Endothelial cell of umbilical vein (primary cell): ENCODE data around the gene CDK17. TPM values are rescaled to one million over a fixed set of nuclear protein-coding genes. Genes with fewer than 3 reads are reported as not detected.

ENCODE experiments used
- BruUV-seq: library from RNA; stranded (reverse); fragments of 400-500 nt; replicated peaks from 2 replicates; lab custom pipeline; 2021; lab: Mats Ljungman, UMichigan
- CTCF ChIA-PET: fragments of 300-600, 350-600 bp; sonication (Branson Sonifier 250); formaldehyde crosslinking; loops from one replicate; lab custom pipeline; 2021; ENCODE audit warnings: antibody characterized with exemption, inconsistent platforms; lab: Charles Lee
- POLR2A ChIA-PET: fragments of 300-600, 350-600 bp; sonication (Branson Sonifier 250); formaldehyde crosslinking; loops from one replicate; lab custom pipeline; 2021; ENCODE audit warnings: antibody characterized with exemption, inconsistent platforms; lab: Charles Lee
- DNase-seq: peaks from one replicate; pipeline ENCODE4 v3.0.0-alpha.2; 2011; ENCODE audit warnings: low read depth, low spot score
- FAIRE-seq: peaks from 2 replicates; lab custom pipeline; 2011; peaks lifted over from hg19 to GRCh38; lab: Jason Lieb, UNC
- H2AFZ ChIP-seq: 2 replicates; pipeline ENCODE4 v1.6.0; 2012; ENCODE audit warnings: low read depth, low read length, control low read depth, inconsistent platforms
- H3K27ac ChIP-seq: 2 replicates; pipeline ENCODE4 v1.5.1; 2011; ENCODE audit warnings: low read depth, mild to moderate bottlenecking, control low read depth, low read length, moderate library complexity; ENCODE audit not compliant: insufficient read depth
- H3K27me3 ChIP-seq, 2 experiments: 2 replicates each; pipeline versions ENCODE4 v1.6.0 to v1.6.1; 2011; ENCODE audit warnings: low read length in 2 of 2, mixed read lengths in 1 of 2; ENCODE audit not compliant: control insufficient read depth in 2 of 2, insufficient read depth in 2 of 2
- H3K36me3 ChIP-seq, 2 experiments: 2 replicates in 1 of 2; 3 replicates in 1 of 2; pipeline ENCODE4 v1.5.1; 2011; ENCODE audit warnings: low read length in 2 of 2, mild to moderate bottlenecking in 1 of 2, moderate library complexity in 1 of 2; ENCODE audit not compliant: control insufficient read depth in 2 of 2, insufficient read depth in 2 of 2; ENCODE audit errors: extremely low read depth in 1 of 2
- H3K4me1 ChIP-seq: 3 replicates; pipeline ENCODE4 v1.5.1; 2011; ENCODE audit warnings: mild to moderate bottlenecking, low read length; ENCODE audit not compliant: control insufficient read depth, insufficient read depth; ENCODE audit errors: extremely low read depth
- H3K4me2 ChIP-seq: 2 replicates; pipeline ENCODE4 v1.6.1; 2011; ENCODE audit warnings: low read length, control low read depth, mixed read lengths; ENCODE audit not compliant: insufficient read depth
- H3K4me3 ChIP-seq, 3 experiments: fragments of 200-600 bp in 1 of 3; sonication (generic), shearing (Covaris generic) in 1 of 3; replicated peaks in 1 of 3; 2 replicates each; pipeline ENCODE4 v1.5.1; 2011 to 2016; ENCODE audit warnings: control low read depth in 3 of 3, low read length in 3 of 3, mild to moderate bottlenecking in 2 of 3, inconsistent platforms in 1 of 3, low read depth in 1 of 3, moderate library complexity in 1 of 3; ENCODE audit not compliant: insufficient read depth in 1 of 3
- H3K79me2 ChIP-seq: 2 replicates; pipeline ENCODE4 v1.6.0; 2012; ENCODE audit warnings: low read length, inconsistent platforms; ENCODE audit not compliant: control insufficient read depth, insufficient read depth
- H3K9ac ChIP-seq: replicated peaks from 2 replicates; pipeline ENCODE3; 2011; ENCODE audit warnings: low read length, control low read depth; ENCODE audit not compliant: insufficient read depth; ENCODE audit errors: extremely low read depth
- H3K9me1 ChIP-seq: replicated peaks from 3 replicates; pipeline ENCODE4 v1.6.0; 2011; ENCODE audit warnings: mild to moderate bottlenecking, low read length; ENCODE audit not compliant: control insufficient read depth, insufficient read depth; ENCODE audit errors: extremely low read depth
- H3K9me3 ChIP-seq: replicated peaks from 2 replicates; pipeline ENCODE4 v1.5.1; 2012; ENCODE audit warnings: low read length, inconsistent platforms; ENCODE audit not compliant: control insufficient read depth, insufficient read depth
- H4K20me1 ChIP-seq: replicated peaks from 2 replicates; pipeline ENCODE3; 2011; ENCODE audit warnings: mild to moderate bottlenecking, low read length; ENCODE audit not compliant: control insufficient read depth, insufficient read depth; ENCODE audit errors: extremely low read depth
- EZH2 ChIP-seq: IDR thresholded peaks from 2 replicates; pipeline ENCODE4 v1.6.1; 2012; ENCODE audit warnings: borderline replicate concordance, low read depth, mild to moderate bottlenecking, moderate library complexity, low read length, inconsistent platforms; ENCODE audit not compliant: severe bottlenecking
- FOS ChIP-seq: IDR thresholded peaks from 2 replicates; pipeline ENCODE4 v1.6.1; 2011; ENCODE audit warnings: mild to moderate bottlenecking, low read length, moderate library complexity, borderline replicate concordance; ENCODE audit not compliant: insufficient read depth
- GATA2 ChIP-seq: IDR thresholded peaks from 2 replicates; pipeline ENCODE4 v1.7.0; 2011; ENCODE audit warnings: low read depth, mild to moderate bottlenecking, moderate library complexity, mixed read lengths, low read length; ENCODE audit not compliant: insufficient read length, insufficient read depth
- JUN ChIP-seq: IDR thresholded peaks from 2 replicates; pipeline ENCODE4 v1.6.1; 2011; ENCODE audit warnings: borderline replicate concordance, low read depth; ENCODE audit not compliant: insufficient read length, insufficient read depth
- MYC ChIP-seq: IDR thresholded peaks from one replicate; pipeline ENCODE4 v1.6.1; 2011; ENCODE audit warnings: mild to moderate bottlenecking, low read depth, low read length
- POLR2A ChIP-seq: IDR thresholded peaks from 2 replicates; pipeline ENCODE4 v1.6.1; 2012; ENCODE audit warnings: low read depth, mild to moderate bottlenecking, control low read depth, low read length
- POLR2AphosphoS5 ChIP-seq: IDR thresholded peaks from 2 replicates; pipeline ENCODE4 v1.6.1; 2012; ENCODE audit warnings: low read depth, mild to moderate bottlenecking, control low read depth, low read length, moderate library complexity; ENCODE audit not compliant: insufficient read depth
- dilution Hi-C: fragments of 300-500 bp; cut with MboI; formaldehyde crosslinking; loops from one replicate; pipeline ENCODE4 v1.15.0; 2019; ENCODE audit warnings: low sequenced_read_pairs; ENCODE audit not compliant: extremely low pct_ligation_motif_present
- intact Hi-C: fragments of 100-400 bp; cut with micrococcal nuclease; formaldehyde crosslinking; loops from one replicate; pipeline ENCODE4 v1.10.0; 2022
- polyA plus RNA-seq, 4 experiments: library from polyadenylated mRNA; depleted of rRNA in 3 of 4; stranded (reverse) in 3 of 4; unstranded in 1 of 4; fragments of >200 nt; gene quantifications; 2 replicates each; pipeline versions ENCODE4 v1.2.1 to v1.2.3, GENCODE V29; 2011 to 2012; ENCODE audit warnings: missing spikeins in 1 of 4
- total RNA-seq: library from RNA; stranded (reverse); gene quantifications from 2 replicates; pipeline ENCODE4 v1.2.3, GENCODE V29; 2021
- TF ChIP-seq, protein P1 (sequence below), 2 donors: IDR thresholded peaks; 1 replicate in 1 of 2; 2 replicates in 1 of 2; pipeline ENCODE4 v1.5.1; 2011; ENCODE audit warnings: low read length in 2 of 2, mild to moderate bottlenecking in 2 of 2, moderate library complexity in 2 of 2, control low read depth in 1 of 2, inconsistent platforms in 1 of 2, low read depth in 1 of 2; ENCODE audit not compliant: insufficient read depth in 1 of 2; ENCODE audit errors: extremely low read depth in 1 of 2

Gene CDK17
- total and polyA plus RNA-seq, 2 donors (not counting 3 experiments of a cell fraction or from before 2014, with no cell fraction given): 61.1 to 176 TPM

- Histone ChIP-seq H3K9me1 (no peaks in the 10 kb centered on the region), H3K4me3 (no peak overlapping the region), H3K4me2 (peak overlapping the region; percentile 42), H3K27ac (peak overlapping the region; percentile 35), H3K9me3 (no peaks in the 10 kb centered on the region), H4K20me1 (peaks cover 47% of the 10 kb centered on the region), H3K9ac (no peak overlapping the region), H3K79me2 (peaks cover 99% of the 10 kb centered on the region), H3K36me3 (peaks cover 5 to 28% of the 10 kb centered on the region in 2 experiments), H2AFZ (no peak overlapping the region), H3K4me1 (peaks cover 30% of the 10 kb centered on the region), H3K27me3 (no peaks in the 10 kb centered on the region)
- FAIRE-seq (no peak), DNase-seq (peak; percentile 45)
- ChIA-PET POLR2A (interaction anchor here (0.6 kb wide), 1 partner anchor 59 kb away, joined by 3 read pairs; no protein-coding TSS in a partner anchor), CTCF (interaction anchor here (0.9 to 6.1 kb wide), 4 partner anchors 9 to 63 kb away, joined by 3 to 21 read pairs (median 6); no protein-coding TSS in a partner anchor)
- BruUV-seq: no TSS peak
- dilution Hi-C loops (no loop called here), intact Hi-C loops (no loop called here)
- TF ChIP-seq EZH2 (no peak), POLR2A (no peak), JUN (peak; percentile 46), GATA2 (no peak), FOS (peak; percentile 8)
These were observed 65.7 kb downstream of the CDK17 start for GRCh38 chr12:96334502-96334901.

- ChIA-PET CTCF (no interaction called here), POLR2A (no interaction called here)
- no peak for DNase-seq
- Histone ChIP-seq H3K9ac (no peak overlapping the region), H4K20me1 (peaks cover 46% of the 10 kb centered on the region), H3K36me3 (peaks cover 13 to 30% of the 10 kb centered on the region in 2 experiments), H2AFZ (no peak overlapping the region), H3K9me1 (no peaks in the 10 kb centered on the region), H3K4me3 (no peak overlapping the region), H3K79me2 (peaks cover 100% of the 10 kb centered on the region), H3K4me1 (peaks cover 8% of the 10 kb centered on the region), H3K4me2 (no peak overlapping the region), H3K9me3 (no peaks in the 10 kb centered on the region), H3K27me3 (no peaks in the 10 kb centered on the region), H3K27ac (no peak overlapping the region)
- BruUV-seq: no TSS peak
- dilution Hi-C loops: no loop called here
- no peak for FAIRE-seq
- intact Hi-C loops: no loop called here
- TF ChIP-seq POLR2AphosphoS5: no peak
- no peak for TF ChIP-seq MYC
- TF ChIP-seq FOS: no peak
- TF ChIP-seq, protein P1, sequence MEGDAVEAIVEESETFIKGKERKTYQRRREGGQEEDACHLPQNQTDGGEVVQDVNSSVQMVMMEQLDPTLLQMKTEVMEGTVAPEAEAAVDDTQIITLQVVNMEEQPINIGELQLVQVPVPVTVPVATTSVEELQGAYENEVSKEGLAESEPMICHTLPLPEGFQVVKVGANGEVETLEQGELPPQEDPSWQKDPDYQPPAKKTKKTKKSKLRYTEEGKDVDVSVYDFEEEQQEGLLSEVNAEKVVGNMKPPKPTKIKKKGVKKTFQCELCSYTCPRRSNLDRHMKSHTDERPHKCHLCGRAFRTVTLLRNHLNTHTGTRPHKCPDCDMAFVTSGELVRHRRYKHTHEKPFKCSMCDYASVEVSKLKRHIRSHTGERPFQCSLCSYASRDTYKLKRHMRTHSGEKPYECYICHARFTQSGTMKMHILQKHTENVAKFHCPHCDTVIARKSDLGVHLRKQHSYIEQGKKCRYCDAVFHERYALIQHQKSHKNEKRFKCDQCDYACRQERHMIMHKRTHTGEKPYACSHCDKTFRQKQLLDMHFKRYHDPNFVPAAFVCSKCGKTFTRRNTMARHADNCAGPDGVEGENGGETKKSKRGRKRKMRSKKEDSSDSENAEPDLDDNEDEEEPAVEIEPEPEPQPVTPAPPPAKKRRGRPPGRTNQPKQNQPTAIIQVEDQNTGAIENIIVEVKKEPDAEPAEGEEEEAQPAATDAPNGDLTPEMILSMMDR (IDR thresholded peaks at IDR 0.05; ENCODE audit: extremely low read depth in 1 of 2, insufficient read depth in 1 of 2, low read depth in 1 of 2, low read length in 2 of 2): no peak
- TF ChIP-seq GATA2: no peak
These were observed 70.7 kb downstream of the CDK17 start for GRCh38 chr12:96329545-96329944.
